Natural killer cell treated with Interleukin-12 subunit alpha and Interleukin-12 subunit beta and Interleukin-15 and Interleukin-18, amount 100 ng/mL, for 72 hours (primary cell): Measurements from ENCODE around the gene C1orf50. TPM values are rescaled to one million over a fixed set of nuclear protein-coding genes. Genes with fewer than 3 reads are reported as not detected.

Experiments used
- ATAC-seq, 2 donors: fragments of 150-1000 bp; cut with Tn5 transposase in 1 of 2; sonication (Bioruptor Pico), chemical (Tn5 transposase) in 1 of 2; 2 replicates each; pipeline ENCODE4 v1.10.0; 2021
- DNase-seq: peaks from one replicate; pipeline ENCODE4 v3.0.0; 2022; ENCODE audit warnings: low spot score
- H3K27ac Mint-ChIP-seq, 2 donors: 1 replicate in 1 of 2; 2 replicates in 1 of 2; pipeline ENCODE4 v1.8.0; 2022; ENCODE audit warnings: mixed read lengths in 2 of 2, mild to moderate bottlenecking in 1 of 2, moderate library complexity in 1 of 2
- H3K27me3 Mint-ChIP-seq, 2 donors: 1 replicate in 1 of 2; 2 replicates in 1 of 2; pipeline ENCODE4 v1.8.0; 2022; ENCODE audit warnings: mixed read lengths in 2 of 2
- H3K36me3 Mint-ChIP-seq: one replicate; pipeline ENCODE4 v1.8.0; 2022; ENCODE audit warnings: mixed read lengths
- H3K4me1 Mint-ChIP-seq, 2 donors: 1 replicate in 1 of 2; 2 replicates in 1 of 2; pipeline ENCODE4 v1.8.0; 2022; ENCODE audit warnings: low read depth in 2 of 2, mixed read lengths in 2 of 2, mild to moderate bottlenecking in 1 of 2
- H3K4me3 Mint-ChIP-seq: one replicate; pipeline ENCODE4 v1.8.0; 2022; ENCODE audit warnings: mixed read lengths
- H3K9me3 Mint-ChIP-seq: 2 replicates; pipeline ENCODE4 v1.8.0; 2022; ENCODE audit warnings: mixed read lengths
- total RNA-seq, 2 donors: library from RNA; stranded (reverse); gene quantifications; one replicate each; pipeline ENCODE4 v1.2.3, GENCODE V29; 2022

C1orf50 gene
- total RNA-seq, 2 donors from 2014 or later = 8.7 to 9.5 TPM

GRCh38 chr1:42815941-42816584, 49.0 kb downstream of the C1orf50 start:
- DNase-seq (no peak), ATAC-seq (no peak)
- Mint-ChIP-seq H3K27me3 (no peaks in the 10 kb centered on the region), H3K4me3 (peak overlapping the region; percentile 77), H3K9me3 (no peaks in the 10 kb centered on the region), H3K36me3 (no peaks in the 10 kb centered on the region), H3K27ac (peak overlapping the region; percentile 62 to 82), H3K4me1 (peaks cover 18 to 26% of the 10 kb centered on the region in 2 donors)

- peak; percentile 96 for ATAC-seq
- Mint-ChIP-seq H3K27ac (peak within 1 kb of the TSS; percentile 62 to 82), H3K4me1 (peaks cover 18 to 26% of the 10 kb centered on the region in 2 donors), H3K9me3 (no peaks in the 10 kb centered on the region), H3K36me3 (no peaks in the 10 kb centered on the region), H3K27me3 (no peaks in the 10 kb centered on the region), H3K4me3 (peak within 1 kb of the TSS; percentile 77)
- peak; percentile 94 for DNase-seq
These were observed 49.8 kb downstream of the C1orf50 start, which contains the start of the genes ERMAP and SVBP for GRCh38 chr1:42816585-42817439. TSS of gene ERMAP (plus strand) at chr1:42817122. CDS start at chr1:42830449, 13,327 bp downstream. TSS of gene SVBP (minus strand) at chr1:42817397. CDS start at chr1:42816544, 853 bp downstream.

GRCh38 chr1:42817440-42817767, 50.4 kb downstream of the C1orf50 start:
- peak overlapping the region; percentile 77 for H3K4me3 Mint-ChIP-seq
- H3K27me3 Mint-ChIP-seq = no peaks in the 10 kb centered on the region
- H3K9me3 Mint-ChIP-seq = no peaks in the 10 kb centered on the region
- peak overlapping the region; percentile 21 to 62 for H3K27ac Mint-ChIP-seq
- ATAC-seq (no peak), DNase-seq (no peak)
- H3K36me3 Mint-ChIP-seq = no peaks in the 10 kb centered on the region
- peaks cover 18 to 26% of the 10 kb centered on the region in 2 donors for H3K4me1 Mint-ChIP-seq

GRCh38 chr1:42817976-42818375, 50.9 kb downstream of the C1orf50 start:
- peak overlapping the region; percentile 21 to 62 for H3K27ac Mint-ChIP-seq
- peaks cover 19 to 26% of the 10 kb centered on the region in 2 donors for H3K4me1 Mint-ChIP-seq
- peak overlapping the region; percentile 77 for H3K4me3 Mint-ChIP-seq
- no peak for ATAC-seq
- H3K27me3 Mint-ChIP-seq = no peaks in the 10 kb centered on the region
- H3K36me3 Mint-ChIP-seq = no peaks in the 10 kb centered on the region
- H3K9me3 Mint-ChIP-seq = no peaks in the 10 kb centered on the region
- DNase-seq = no peak

GRCh38 chr1:42820813-42821212, 53.8 kb downstream of the C1orf50 start:
- Mint-ChIP-seq H3K36me3 (no peaks in the 10 kb centered on the region), H3K4me3 (no peak overlapping the region), H3K4me1 (peaks cover 18 to 24% of the 10 kb centered on the region in 2 donors), H3K9me3 (no peaks in the 10 kb centered on the region), H3K27ac (no peak overlapping the region), H3K27me3 (no peaks in the 10 kb centered on the region)
- ATAC-seq (no peak), DNase-seq (no peak)

- Mint-ChIP-seq H3K4me1 (peaks cover 11 to 15% of the 10 kb centered on the region in 2 donors), H3K27ac (no peak overlapping the region), H3K9me3 (no peaks in the 10 kb centered on the region), H3K36me3 (no peaks in the 10 kb centered on the region), H3K27me3 (no peaks in the 10 kb centered on the region), H3K4me3 (no peak overlapping the region)
- no peak for ATAC-seq
- no peak for DNase-seq
These were observed 54.6 kb downstream of the C1orf50 start for GRCh38 chr1:42821690-42822089.

- H3K36me3 Mint-ChIP-seq = no peaks in the 10 kb centered on the region
These were observed 55.8 kb downstream of the C1orf50 start for GRCh38 chr1:42822800-42823392.

GRCh38 chr1:42824481-42825035, 57.5 kb downstream of the C1orf50 start:
- Mint-ChIP-seq H3K27me3 (no peaks in the 10 kb centered on the region), H3K36me3 (no peaks in the 10 kb centered on the region)
- no peak for ATAC-seq

More at GRCh38 chr1:42822800-42823392, 55.8 kb downstream of the C1orf50 start:
- Mint-ChIP-seq H3K27ac (no peak overlapping the region), H3K4me1 (peaks cover 9% of the 10 kb centered on the region in 2 donors), H3K9me3 (no peaks in the 10 kb centered on the region), H3K4me3 (no peak overlapping the region), H3K27me3 (no peaks in the 10 kb centered on the region)
- no peak for ATAC-seq
- no peak for DNase-seq

GRCh38 chr1:42825036-42825851, 58.2 kb downstream of the C1orf50 start:
- Mint-ChIP-seq H3K36me3 (no peaks in the 10 kb centered on the region), H3K27ac (no peak overlapping the region), H3K27me3 (no peaks in the 10 kb centered on the region), H3K4me1 (peaks cover 2 to 6% of the 10 kb centered on the region in 2 donors), H3K4me3 (no peak overlapping the region), H3K9me3 (no peaks in the 10 kb centered on the region)
- DNase-seq (no peak), ATAC-seq (no peak)

More at GRCh38 chr1:42824481-42825035, 57.5 kb downstream of the C1orf50 start:
- no peak for DNase-seq
- no peak overlapping the region for H3K27ac Mint-ChIP-seq
- no peak overlapping the region for H3K4me3 Mint-ChIP-seq
- peaks cover 6% of the 10 kb centered on the region in 2 donors for H3K4me1 Mint-ChIP-seq
- H3K9me3 Mint-ChIP-seq = no peaks in the 10 kb centered on the region

Other genes starting within 250 kb of the C1orf50 start
- gene PPIH, start 108.8 kb upstream of the C1orf50 start, total RNA-seq = 100 to 1,000 TPM in 1 of 2 donors, 10 to 100 TPM in 1; 65.4 to 102 TPM
- 100 to 1,000 TPM; 459 to 670 TPM for gene YBX1, start 84.8 kb upstream of the C1orf50 start, total RNA-seq
- gene CLDN19, start 27.0 kb upstream of the C1orf50 start, total RNA-seq = not detected
- gene P3H1, start 221 bp upstream of the C1orf50 start, total RNA-seq = 10 to 100 TPM; 35.7 to 52.3 TPM
- 1 to 10 TPM in 1 of 2 donors, under 1 TPM in 1; 0.55 to 1.9 TPM for gene TMEM269, start 17.7 kb downstream of the C1orf50 start, total RNA-seq
- 1 to 10 TPM; 2.5 to 4.0 TPM for gene ERMAP, start 49.9 kb downstream of the C1orf50 start, total RNA-seq
- gene SVBP, start 50.1 kb downstream of the C1orf50 start, total RNA-seq = 10 to 100 TPM in 1 of 2 donors, 1 to 10 TPM in 1; 8.4 to 10.7 TPM
- 10 to 100 TPM; 10.1 to 14.0 TPM for gene ZNF691, start 79.4 kb downstream of the C1orf50 start, total RNA-seq
- 100 to 1,000 TPM; 105 to 131 TPM for gene SLC2A1, start 191.6 kb downstream of the C1orf50 start, total RNA-seq